HEK293 (cell line): ENCODE data around the gene FTO.

Experiments used
- CTCF ChIA-PET: fragments of 350-600 bp; formaldehyde crosslinking; extraction: SDS; loops from one replicate; lab custom pipeline; 2021; ENCODE audit warnings: antibody characterized with exemption; lab: Yijun Ruan, JAX
- POLR2A ChIA-PET: fragments of 300-600 bp; formaldehyde crosslinking; extraction: SDS; loops from one replicate; lab custom pipeline; 2020; ENCODE audit warnings: antibody characterized with exemption, inconsistent platforms; lab: Yijun Ruan, JAX
- H3K27ac ChIP-seq: fragments of 200-500 bp; sonication (Bioruptor generic); 2 replicates; pipeline ENCODE4 v1.5.1; 2014; ENCODE audit warnings: low read depth, low read length, control low read depth, inconsistent platforms; ENCODE audit errors: extremely low read depth
- H3K36me3 ChIP-seq, 2 experiments: fragments of 200-500 bp in 1 of 2; sonication (Bioruptor generic) in 1 of 2; 1 replicate in 1 of 2; 2 replicates in 1 of 2; pipeline ENCODE4 v1.5.1; 2014 to 2017; ENCODE audit warnings: inconsistent platforms in 2 of 2, low read length in 2 of 2; ENCODE audit not compliant: control insufficient read depth in 2 of 2, insufficient read depth in 1 of 2
- H3K4me1 ChIP-seq: fragments of 200-500 bp; sonication (Bioruptor generic); 2 replicates; pipeline ENCODE4 v1.5.1; 2014; ENCODE audit warnings: mild to moderate bottlenecking, low read length, inconsistent platforms; ENCODE audit not compliant: control insufficient read depth, insufficient read depth
- H3K4me3 ChIP-seq: 2 replicates; pipeline ENCODE4 v1.5.1; 2011; ENCODE audit warnings: low read depth, mild to moderate bottlenecking, control low read depth, low read length, moderate library complexity
- H3K9me3 ChIP-seq: fragments of 200-500 bp; sonication (Bioruptor generic); 2 replicates; pipeline ENCODE4 v1.5.1; 2014; ENCODE audit warnings: low read depth, low read length, inconsistent platforms; ENCODE audit not compliant: control insufficient read depth, insufficient read depth
- BCL11A ChIP-seq: fragments of 450-650 bp; formaldehyde crosslinking; IDR thresholded peaks from 2 replicates; pipeline ENCODE4 v1.5.1; 2016; ENCODE audit warnings: low read depth, missing biosample characterization, missing genetic modification characterization
- CTCF ChIP-seq: fragments of 450-650 bp; formaldehyde crosslinking; IDR thresholded peaks from 2 replicates; pipeline ENCODE4 v1.5.1; 2016; ENCODE audit warnings: missing biosample characterization, missing genetic modification characterization
- HOXC10 ChIP-seq: sonication (generic); formaldehyde crosslinking; IDR thresholded peaks from 2 replicates; pipeline ENCODE4 v1.8.1; 2023; ENCODE audit warnings: mild to moderate bottlenecking, missing genetic modification reagents
- KLF8 ChIP-seq: fragments of 450-650 bp; formaldehyde crosslinking; IDR thresholded peaks from 2 replicates; pipeline ENCODE4 v1.5.1; 2016; ENCODE audit warnings: missing biosample characterization, missing genetic modification characterization
- KLF9 ChIP-seq: fragments of 450-650 bp; formaldehyde crosslinking; IDR thresholded peaks from 2 replicates; pipeline ENCODE4 v1.5.1; 2016; ENCODE audit warnings: missing biosample characterization, missing genetic modification characterization, low read depth
- PRDM4 ChIP-seq: fragments of 450-650 bp; formaldehyde crosslinking; IDR thresholded peaks from 2 replicates; pipeline ENCODE4 v1.5.1; 2017; ENCODE audit warnings: missing biosample characterization, missing genetic modification characterization
- WT1 ChIP-seq: fragments of 450-650 bp; formaldehyde crosslinking; IDR thresholded peaks from 2 replicates; pipeline ENCODE4 v1.5.1; 2016; ENCODE audit warnings: missing biosample characterization, missing genetic modification characterization
- YY2 ChIP-seq: fragments of 450-650 bp; formaldehyde crosslinking; IDR thresholded peaks from 2 replicates; pipeline ENCODE4 v1.5.1; 2016; ENCODE audit warnings: missing biosample characterization, missing genetic modification characterization
- ZBTB1 ChIP-seq: fragments of 450-650 bp; formaldehyde crosslinking; IDR thresholded peaks from 2 replicates; pipeline ENCODE4 v1.5.1; 2016; ENCODE audit warnings: missing biosample characterization, missing genetic modification characterization
- ZBTB8A ChIP-seq: fragments of 450-650 bp; formaldehyde crosslinking; IDR thresholded peaks from 2 replicates; pipeline ENCODE4 v1.5.1; 2016; ENCODE audit warnings: missing biosample characterization, missing genetic modification characterization
- ZIC2 ChIP-seq: fragments of 450-650 bp; formaldehyde crosslinking; IDR thresholded peaks from 2 replicates; pipeline ENCODE4 v1.5.1; 2016; ENCODE audit warnings: missing biosample characterization, missing genetic modification characterization
- ZNF16 ChIP-seq: fragments of 450-650 bp; formaldehyde crosslinking; IDR thresholded peaks from 2 replicates; pipeline ENCODE4 v1.5.1; 2016; ENCODE audit warnings: low read depth, missing biosample characterization, missing genetic modification characterization
- ZNF23 ChIP-seq: fragments of 450-650 bp; formaldehyde crosslinking; IDR thresholded peaks from 2 replicates; pipeline ENCODE4 v1.5.1; 2016; ENCODE audit warnings: missing biosample characterization, missing genetic modification characterization, borderline replicate concordance
- ZNF239 ChIP-seq: fragments of 450-650 bp; formaldehyde crosslinking; IDR thresholded peaks from 2 replicates; pipeline ENCODE4 v1.5.1; 2016; ENCODE audit warnings: missing biosample characterization, missing genetic modification characterization
- ZNF24 ChIP-seq: fragments of 450-650 bp; formaldehyde crosslinking; IDR thresholded peaks from 2 replicates; pipeline ENCODE4 v1.5.1; 2016; ENCODE audit warnings: missing biosample characterization, missing genetic modification characterization
- ZNF26 ChIP-seq: fragments of 450-650 bp; formaldehyde crosslinking; IDR thresholded peaks from 2 replicates; pipeline ENCODE4 v1.5.1; 2016; ENCODE audit warnings: missing biosample characterization, missing genetic modification characterization
- ZNF292 ChIP-seq: fragments of 450-650 bp; formaldehyde crosslinking; IDR thresholded peaks from 2 replicates; pipeline ENCODE4 v1.5.1; 2016; ENCODE audit warnings: low read depth, missing biosample characterization, missing genetic modification characterization, borderline replicate concordance
- ZNF335 ChIP-seq: fragments of 450-650 bp; formaldehyde crosslinking; conservative IDR thresholded peaks from 2 replicates; pipeline ENCODE4 v1.5.1; 2016; ENCODE audit warnings: missing biosample characterization, missing genetic modification characterization
- ZNF366 ChIP-seq: fragments of 450-650 bp; formaldehyde crosslinking; conservative IDR thresholded peaks from 2 replicates; pipeline ENCODE4 v1.5.1; 2016; ENCODE audit warnings: missing biosample characterization, missing genetic modification characterization
- ZNF37A ChIP-seq: fragments of 450-650 bp; IDR thresholded peaks from 2 replicates; pipeline ENCODE4 v1.5.1; 2018; ENCODE audit warnings: missing biosample characterization, missing genetic modification characterization
- ZNF433 ChIP-seq: fragments of 450-650 bp; formaldehyde crosslinking; IDR thresholded peaks from 2 replicates; pipeline ENCODE4 v1.5.1; 2016; ENCODE audit warnings: missing biosample characterization, missing genetic modification characterization, low read depth
- ZNF473 ChIP-seq: fragments of 450-650 bp; formaldehyde crosslinking; IDR thresholded peaks from 2 replicates; pipeline ENCODE4 v1.5.1; 2017; ENCODE audit warnings: missing biosample characterization, missing genetic modification characterization
- ZNF600 ChIP-seq: fragments of 450-650 bp; formaldehyde crosslinking; IDR thresholded peaks from 2 replicates; pipeline ENCODE4 v1.5.1; 2016; ENCODE audit warnings: missing biosample characterization, missing genetic modification characterization
- ZNF624 ChIP-seq: fragments of 450-650 bp; formaldehyde crosslinking; IDR thresholded peaks from 2 replicates; pipeline ENCODE4 v1.5.1; 2017; ENCODE audit warnings: missing biosample characterization, missing genetic modification characterization
- ZNF677 ChIP-seq: fragments of 450-650 bp; IDR thresholded peaks from 2 replicates; pipeline ENCODE4 v1.5.0; 2018; ENCODE audit warnings: missing biosample characterization, mild to moderate bottlenecking, missing genetic modification characterization, moderate library complexity

The FTO gene

DNA sequence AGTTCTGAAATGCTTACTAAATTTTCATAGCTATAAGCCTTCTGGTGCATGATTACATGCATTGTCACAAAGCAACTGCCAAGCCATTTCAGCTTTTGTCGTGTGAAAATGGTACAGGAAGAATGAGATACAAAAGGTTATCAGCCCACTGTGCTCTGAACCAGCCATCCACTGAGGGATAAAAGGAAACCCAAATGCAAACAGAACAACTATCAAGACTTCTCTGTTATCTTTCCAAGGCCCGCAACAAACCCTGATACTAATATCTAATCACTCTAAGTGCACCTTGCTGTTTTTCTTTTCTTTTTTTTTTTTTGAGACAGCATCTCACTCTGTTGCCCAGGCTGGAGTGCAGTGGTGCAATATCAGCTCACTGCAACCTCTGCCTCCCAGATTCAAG, 109.0 kb downstream of the FTO start:
- CTCF ChIA-PET, result no interaction called here
- Histone ChIP-seq H3K4me1 (peaks cover 11% of the 10 kb centered on the region; the same call in 1 of the 2 replicates), H3K4me3 (no peak overlapping the region), H3K27ac (no peak overlapping the region), H3K36me3 (peaks cover 0 to 19% of the 10 kb centered on the region in 2 experiments; a peak in 2 of 3 replicates), H3K9me3 (no peaks in the 10 kb centered on the region)
- no peak for TF ChIP-seq KLF9
- no peak for TF ChIP-seq KLF8 (tag by site-specific recombination)
- TF ChIP-seq ZNF335, result no peak
- no peak for TF ChIP-seq ZBTB1 (tag by site-specific recombination)
- no peak for TF ChIP-seq ZNF600
- no peak for TF ChIP-seq ZNF473
- TF ChIP-seq ZNF24 (tag by site-specific recombination), result no peak
- POLR2A ChIA-PET, result no interaction called here

GRCh38 chr16:53814801-53815200, 110.8 kb downstream of the FTO start:
- Histone ChIP-seq H3K4me1 (no peaks in the 10 kb centered on the region), H3K27ac (no peak overlapping the region), H3K9me3 (no peaks in the 10 kb centered on the region), H3K36me3 (peaks cover 0 to 19% of the 10 kb centered on the region in 2 experiments; a peak in 2 of 3 replicates), H3K4me3 (no peak overlapping the region)
- POLR2A ChIA-PET, result interaction anchor here (0.6 kb wide), 1 partner anchor 146 kb away, joined by 4 read pairs; no protein-coding TSS in a partner anchor
- CTCF ChIA-PET, result interaction anchor here (1.4 kb wide), 1 partner anchor 71 kb away, joined by 3 read pairs; no protein-coding TSS in a partner anchor
- TF ChIP-seq ZNF624 (no peak), ZNF23 (no peak), YY2 (no peak), ZNF26 (tag by site-specific recombination) (no peak), ZNF433 (tag by site-specific recombination) (no peak), ZNF366 (tag by site-specific recombination) (no peak), ZNF37A (tag by site-specific recombination) (no peak), HOXC10 (CRISPR knock-in tag) (no peak), CTCF (tag by site-specific recombination) (no peak), ZNF292 (tag by site-specific recombination) (no peak), PRDM4 (tag by site-specific recombination) (no peak), BCL11A (tag by site-specific recombination) (no peak), ZIC2 (tag by site-specific recombination) (no peak), ZBTB8A (no peak), ZNF16 (tag by site-specific recombination) (no peak), ZNF239 (tag by site-specific recombination) (no peak), ZNF677 (tag by site-specific recombination) (no peak), ZBTB1 (tag by site-specific recombination) (no peak), WT1 (no peak)
